ENCODE data around the gene NCKAP5. TPM values are rescaled to one million over a fixed set of nuclear protein-coding genes. Genes with fewer than 3 reads are reported as not detected.

NCKAP5 gene
- total and polyA plus RNA-seq, 2 of the 8 experiments (the other 6 are each of a cell fraction or from before 2014, with no cell fraction given): 0.27 to 0.86 TPM

- no peak for TF ChIP-seq ATF3 (IDR thresholded peaks at IDR 0.05; ENCODE audit: insufficient read depth, low read depth, low read length)
- TF ChIP-seq SP2 (IDR thresholded peaks at IDR 0.05; ENCODE audit: low read length): no peak
- no peak for TF ChIP-seq TBP (IDR thresholded peaks at IDR 0.05; ENCODE audit: low read depth, low read length)
- no peak for TF ChIP-seq NANOG (IDR thresholded peaks at IDR 0.05; ENCODE audit: insufficient read depth, low read depth, low read length, poor library complexity, severe bottlenecking)
- no peak for TF ChIP-seq KDM1A (IDR thresholded peaks at IDR 0.05; ENCODE audit: borderline replicate concordance, low read length)
- TF ChIP-seq TAF7 (optimal IDR thresholded peaks at IDR 0.05; ENCODE audit: borderline replicate concordance, low read depth, low read length): no peak
- no peak for TF ChIP-seq TAF1 (IDR thresholded peaks at IDR 0.05; ENCODE audit: low read depth, low read length)
- no peak for TF ChIP-seq SAP30 (IDR thresholded peaks at IDR 0.05; ENCODE audit: insufficient read depth, insufficient replicate concordance, low read length)
Observed at GRCh38 chr2:133270550-133270949, 297.7 kb downstream of the NCKAP5 start (continued).
